GM12864 (cell line): ENCODE data around the gene ELMO3.

ENCODE experiments used
- DNase-seq: peaks from one replicate; pipeline ENCODE4 v3.0.0-alpha.2; 2011; ENCODE audit warnings: low read depth
- H3K4me3 ChIP-seq: 2 replicates; pipeline ENCODE4 v1.5.1; 2011; ENCODE audit warnings: mild to moderate bottlenecking, low read depth, low read length, control low read depth
- TF ChIP-seq, protein P1 (sequence below): IDR thresholded peaks from 2 replicates; pipeline ENCODE4 v1.5.1; 2011; ENCODE audit warnings: low read depth, mild to moderate bottlenecking, moderate library complexity, low read length, control low read depth, inconsistent platforms; ENCODE audit errors: missing control alignments

ELMO3 gene

DNA sequence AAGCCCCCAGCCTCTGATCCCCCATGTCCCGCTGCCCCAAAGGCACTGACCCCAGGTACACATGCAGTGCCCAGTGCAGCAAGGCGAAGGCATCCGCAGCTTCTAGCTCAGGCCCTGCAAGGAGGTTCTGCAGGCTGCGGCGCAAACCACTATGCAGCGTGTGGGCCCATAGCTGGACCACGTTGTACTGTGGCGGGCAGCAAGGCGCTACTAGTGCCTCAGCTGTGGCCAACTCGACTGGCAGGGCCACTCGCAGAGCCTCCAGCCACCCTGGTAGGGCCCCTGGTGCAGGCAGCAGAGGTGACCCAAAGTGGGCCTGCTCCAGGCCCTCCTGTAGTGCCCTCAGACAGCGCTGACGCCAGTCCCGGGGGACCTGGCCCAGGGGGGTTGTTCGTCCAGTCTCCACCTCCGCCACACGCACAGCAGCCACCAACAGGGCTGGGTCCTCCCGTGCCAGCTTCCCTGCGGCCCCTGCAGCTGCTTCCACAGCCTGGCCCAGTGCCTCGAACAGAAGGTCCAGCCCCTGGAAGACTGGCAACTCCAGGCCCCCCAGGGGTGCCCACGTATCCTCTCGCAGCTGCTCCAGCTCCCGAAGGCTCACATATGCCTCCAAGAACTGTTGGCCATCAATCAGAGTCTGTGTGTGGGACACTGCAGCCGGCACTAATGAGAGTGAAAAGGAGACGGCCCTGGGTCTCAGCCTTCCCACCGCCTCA, 11.6 kb upstream of the ELMO3 start:
- no peak overlapping the region for H3K4me3 ChIP-seq
- TF ChIP-seq, protein P1, sequence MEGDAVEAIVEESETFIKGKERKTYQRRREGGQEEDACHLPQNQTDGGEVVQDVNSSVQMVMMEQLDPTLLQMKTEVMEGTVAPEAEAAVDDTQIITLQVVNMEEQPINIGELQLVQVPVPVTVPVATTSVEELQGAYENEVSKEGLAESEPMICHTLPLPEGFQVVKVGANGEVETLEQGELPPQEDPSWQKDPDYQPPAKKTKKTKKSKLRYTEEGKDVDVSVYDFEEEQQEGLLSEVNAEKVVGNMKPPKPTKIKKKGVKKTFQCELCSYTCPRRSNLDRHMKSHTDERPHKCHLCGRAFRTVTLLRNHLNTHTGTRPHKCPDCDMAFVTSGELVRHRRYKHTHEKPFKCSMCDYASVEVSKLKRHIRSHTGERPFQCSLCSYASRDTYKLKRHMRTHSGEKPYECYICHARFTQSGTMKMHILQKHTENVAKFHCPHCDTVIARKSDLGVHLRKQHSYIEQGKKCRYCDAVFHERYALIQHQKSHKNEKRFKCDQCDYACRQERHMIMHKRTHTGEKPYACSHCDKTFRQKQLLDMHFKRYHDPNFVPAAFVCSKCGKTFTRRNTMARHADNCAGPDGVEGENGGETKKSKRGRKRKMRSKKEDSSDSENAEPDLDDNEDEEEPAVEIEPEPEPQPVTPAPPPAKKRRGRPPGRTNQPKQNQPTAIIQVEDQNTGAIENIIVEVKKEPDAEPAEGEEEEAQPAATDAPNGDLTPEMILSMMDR: no peak
- no peak for DNase-seq

GRCh38 chr16:67188323-67188722, 10.6 kb upstream of the ELMO3 start:
- DNase-seq: no peak
- H3K4me3 ChIP-seq: no peak overlapping the region
- TF ChIP-seq, protein P1: no peak

GRCh38 chr16:67188798-67189197, 10.1 kb upstream of the ELMO3 start:
- no peak for DNase-seq
- TF ChIP-seq, protein P1: no peak
- no peak overlapping the region for H3K4me3 ChIP-seq

- no peak within 1 kb of the TSS for H3K4me3 ChIP-seq
- TF ChIP-seq, protein P1: no peak
- no peak for DNase-seq
Observed at GRCh38 chr16:67190041-67190440, 8.9 kb upstream of the ELMO3 start, which contains the start of gene EXOC3L1. TSS of gene EXOC3L1 (minus strand) at chr16:67190136. CDS start at chr16:67189676, 460 bp downstream.

- no peak overlapping the region for H3K4me3 ChIP-seq
- TF ChIP-seq, protein P1: no peak
- no peak for DNase-seq
Observed at GRCh38 chr16:67190448-67191399, 8.2 kb upstream of the ELMO3 start.

GRCh38 chr16:67191411-67191994, 7.4 kb upstream of the ELMO3 start:
- no peak for DNase-seq
- TF ChIP-seq, protein P1: no peak
- H3K4me3 ChIP-seq: peak overlapping the region; percentile 84
